SU-DHL-6 (cell line): ENCODE data around the gene VWC2L.

Experiments
- H2AFZ ChIP-seq: fragments of 200-600 bp; sonication (generic); 2 replicates; pipeline ENCODE4 v1.6.1; 2014; ENCODE audit warnings: low read depth, mild to moderate bottlenecking, moderate library complexity, mixed read lengths, antibody characterized with exemption, low read length; ENCODE audit not compliant: severe bottlenecking
- H3F3A ChIP-seq: fragments of 200-600 bp; shearing (Covaris generic); 2 replicates; pipeline ENCODE4 v1.6.0; 2016; ENCODE audit warnings: antibody characterized with exemption, mild to moderate bottlenecking; ENCODE audit not compliant: insufficient read depth
- H3K27ac ChIP-seq: fragments of 200-600 bp; sonication (generic); 2 replicates; pipeline ENCODE4 v1.5.1; 2016; ENCODE audit warnings: low read depth, mild to moderate bottlenecking, low read length, moderate library complexity, mixed read lengths
- H3K27me3 ChIP-seq: fragments of 200-600 bp; sonication (generic), shearing (Covaris generic); 2 replicates; pipeline ENCODE4 v1.6.0; 2014; ENCODE audit warnings: mild to moderate bottlenecking, low read length
- H3K36me3 ChIP-seq: fragments of 200-600 bp; sonication (generic); 2 replicates; pipeline ENCODE4 v1.6.1; 2014; ENCODE audit warnings: mild to moderate bottlenecking, low read length, mixed read lengths
- H3K4me2 ChIP-seq: fragments of 300-600, 200-600 bp; shearing (Covaris generic), sonication (generic); 2 replicates; pipeline ENCODE4 v1.6.0; 2014; ENCODE audit warnings: low read length, low read depth, mild to moderate bottlenecking; ENCODE audit not compliant: poor library complexity, severe bottlenecking
- H3K4me3 ChIP-seq: fragments of 200-600 bp; sonication (generic); 2 replicates; pipeline ENCODE4 v1.5.1; 2014; ENCODE audit warnings: antibody characterized with exemption, low read length, mild to moderate bottlenecking, mixed read lengths; ENCODE audit not compliant: insufficient read depth, poor library complexity, severe bottlenecking
- H3K79me2 ChIP-seq: fragments of 200-600 bp; sonication (generic); 2 replicates; pipeline ENCODE4 v1.6.1; 2014; ENCODE audit warnings: mild to moderate bottlenecking, low read length, moderate library complexity; ENCODE audit not compliant: insufficient read depth
- H3K9ac ChIP-seq: fragments of 200-600 bp; sonication (generic); 2 replicates; pipeline ENCODE4 v1.7.0; 2014; ENCODE audit warnings: mild to moderate bottlenecking, low read length
- H3K9me2 ChIP-seq: fragments of 200-600 bp; sonication (generic); replicated peaks from 2 replicates; pipeline ENCODE4 v1.6.1; 2014; ENCODE audit warnings: low read length; ENCODE audit not compliant: insufficient read depth
- H3K9me3 ChIP-seq: fragments of 200-600 bp; sonication (generic); 2 replicates; pipeline ENCODE4 v1.6.1; 2014; ENCODE audit warnings: low read length, mixed read lengths; ENCODE audit not compliant: insufficient read depth
- H4K20me1 ChIP-seq: fragments of 200-600 bp; sonication (generic); 2 replicates; pipeline ENCODE4 v1.6.1; 2014; ENCODE audit warnings: low read depth, mild to moderate bottlenecking, antibody characterized with exemption, low read length, moderate library complexity, mixed read lengths
- CTCF ChIP-seq: fragments of 200-600 bp; sonication (generic); IDR thresholded peaks from one replicate; pipeline ENCODE4 v1.5.1; 2017; ENCODE audit warnings: antibody characterized with exemption, mild to moderate bottlenecking, low read length, moderate library complexity; ENCODE audit not compliant: insufficient read depth, poor library complexity, severe bottlenecking
- EZH2phosphoT487 ChIP-seq: fragments of 200-600 bp; sonication (generic), shearing (Covaris generic); conservative IDR thresholded peaks from 2 replicates; pipeline ENCODE4 v1.6.1; 2018; ENCODE audit warnings: mild to moderate bottlenecking, antibody characterized with exemption, low read length, moderate library complexity, mixed read lengths

Gene VWC2L

GRCh38 chr2:214382229-214382628 is 28.6 kb upstream of the VWC2L start:
- Histone ChIP-seq H3K9me3 (no peaks in the 10 kb centered on the region), H3K9ac (no peak overlapping the region), H2AFZ (no peak overlapping the region), H3K27me3 (no peaks in the 10 kb centered on the region), H3K79me2 (no peaks in the 10 kb centered on the region), H3K27ac (no peak overlapping the region), H4K20me1 (no peaks in the 10 kb centered on the region), H3K9me2 (no peaks in the 10 kb centered on the region), H3K36me3 (no peaks in the 10 kb centered on the region), H3F3A (no peaks in the 10 kb centered on the region), H3K4me2 (no peak overlapping the region), H3K4me3 (no peak overlapping the region)
- no peak for TF ChIP-seq CTCF

- no peaks in the 10 kb centered on the region for H3K79me2 ChIP-seq
- H3F3A ChIP-seq, result no peaks in the 10 kb centered on the region
- TF ChIP-seq EZH2phosphoT487, result no peak
- TF ChIP-seq CTCF, result no peak
- no peak overlapping the region for H3K4me3 ChIP-seq
- H3K27ac ChIP-seq, result no peak overlapping the region
- no peak overlapping the region for H2AFZ ChIP-seq
- no peaks in the 10 kb centered on the region for H4K20me1 ChIP-seq
- H3K4me2 ChIP-seq, result no peak overlapping the region
- no peaks in the 10 kb centered on the region for H3K9me2 ChIP-seq
- H3K27me3 ChIP-seq, result no peaks in the 10 kb centered on the region
- H3K9me3 ChIP-seq, result no peaks in the 10 kb centered on the region
- no peak overlapping the region for H3K9ac ChIP-seq
- H3K36me3 ChIP-seq, result no peaks in the 10 kb centered on the region
Measured at GRCh38 chr2:214386720-214387119, 24.1 kb upstream of the VWC2L start.

GRCh38 chr2:214389334-214389733 is 21.5 kb upstream of the VWC2L start:
- TF ChIP-seq CTCF (no peak), EZH2phosphoT487 (no peak)
- Histone ChIP-seq H3K9ac (no peak overlapping the region), H3K9me2 (no peaks in the 10 kb centered on the region), H3K4me2 (no peak overlapping the region), H3K79me2 (no peaks in the 10 kb centered on the region), H3K27me3 (no peaks in the 10 kb centered on the region), H2AFZ (no peak overlapping the region), H4K20me1 (no peaks in the 10 kb centered on the region), H3K4me3 (no peak overlapping the region), H3K36me3 (no peaks in the 10 kb centered on the region), H3K27ac (no peak overlapping the region), H3K9me3 (no peaks in the 10 kb centered on the region), H3F3A (no peaks in the 10 kb centered on the region)

- Histone ChIP-seq H3K4me2 (no peak overlapping the region), H3K9me3 (no peaks in the 10 kb centered on the region), H3F3A (no peaks in the 10 kb centered on the region), H3K4me3 (no peak overlapping the region), H3K79me2 (no peaks in the 10 kb centered on the region), H3K27ac (no peak overlapping the region), H3K27me3 (no peaks in the 10 kb centered on the region), H2AFZ (no peak overlapping the region), H4K20me1 (no peaks in the 10 kb centered on the region), H3K36me3 (no peaks in the 10 kb centered on the region), H3K9ac (no peak overlapping the region), H3K9me2 (no peaks in the 10 kb centered on the region)
- TF ChIP-seq CTCF (no peak), EZH2phosphoT487 (no peak)
Measured at GRCh38 chr2:214393796-214394195, 17.1 kb upstream of the VWC2L start.
